Stimulated activated CD8-positive, alpha-beta memory T cell treated with anti-CD3 and anti-CD28 coated beads, Interleukin-4, amount 100 ng/mL, for 48 hours (primary cell): ENCODE results near the gene ELOVL6.
"Not testable (repeated sequence)": the region's sequence is repeated elsewhere in the genome, so short reads cannot be mapped to it uniquely, and the experiment has no call there.

Experiments used
- DNase-seq: peaks from one replicate; pipeline ENCODE4 v3.0.0-alpha.2; 2020

The ELOVL6 gene

DNA sequence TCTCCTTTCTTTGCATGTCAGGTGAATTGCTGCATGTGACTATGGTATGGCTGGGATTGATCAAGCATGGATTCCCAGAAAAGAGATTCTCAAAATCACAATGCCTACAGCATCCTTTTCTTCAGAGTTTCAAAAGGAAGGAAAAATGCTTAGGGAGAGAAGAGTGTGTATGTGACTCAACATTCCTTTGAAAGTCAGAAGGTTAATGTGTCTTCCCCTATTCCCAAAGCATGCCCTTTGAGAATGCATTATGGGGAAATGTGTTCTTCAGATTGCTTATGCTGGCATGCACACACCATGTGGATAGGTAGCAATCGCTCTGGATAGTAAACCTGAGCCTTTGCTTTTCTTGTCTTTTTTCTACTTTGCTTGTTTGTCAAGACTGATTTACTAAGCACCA is 78.5 kb downstream of the ELOVL6 start:
- DNase-seq = no peak

DNA sequence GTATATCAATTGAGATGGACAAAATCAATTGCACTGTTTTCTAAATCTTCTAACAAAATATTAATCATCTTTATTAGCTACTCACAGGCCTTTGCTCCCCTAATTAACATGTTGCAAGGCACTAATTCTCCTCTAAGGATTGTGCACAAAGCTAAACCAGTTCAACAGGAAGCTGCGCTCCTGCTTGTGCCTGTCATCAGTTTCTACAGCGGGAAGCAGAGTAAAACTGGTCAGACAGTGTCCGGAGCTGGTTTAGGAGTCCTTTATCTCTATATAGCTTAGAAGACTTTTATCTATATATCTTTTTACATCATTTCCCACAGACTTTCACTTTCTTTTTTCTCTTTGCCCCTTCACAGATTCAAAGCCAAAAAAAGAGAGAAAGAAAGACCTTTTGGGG is 79.1 kb downstream of the ELOVL6 start:
- DNase-seq = no peak

DNA sequence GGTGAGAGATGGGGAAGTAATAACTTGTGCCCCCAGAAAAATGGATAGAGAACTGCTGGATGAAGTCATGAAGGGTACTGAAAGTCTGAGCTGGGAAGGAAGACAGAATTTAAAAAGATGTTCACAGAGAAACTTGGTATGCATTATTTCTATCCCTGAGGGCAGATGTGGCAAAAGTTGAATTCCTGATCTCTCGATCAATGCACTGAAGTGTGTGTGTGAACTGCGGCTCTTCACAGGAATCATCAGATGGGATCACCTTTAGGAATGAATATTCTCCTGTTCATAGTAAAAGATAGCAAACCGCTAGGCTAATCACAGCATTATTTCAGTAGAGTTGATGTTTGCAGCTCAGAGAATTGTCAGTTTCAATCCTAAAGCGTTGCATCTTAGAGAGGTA is 86.4 kb downstream of the ELOVL6 start:
- DNase-seq = no peak

DNA sequence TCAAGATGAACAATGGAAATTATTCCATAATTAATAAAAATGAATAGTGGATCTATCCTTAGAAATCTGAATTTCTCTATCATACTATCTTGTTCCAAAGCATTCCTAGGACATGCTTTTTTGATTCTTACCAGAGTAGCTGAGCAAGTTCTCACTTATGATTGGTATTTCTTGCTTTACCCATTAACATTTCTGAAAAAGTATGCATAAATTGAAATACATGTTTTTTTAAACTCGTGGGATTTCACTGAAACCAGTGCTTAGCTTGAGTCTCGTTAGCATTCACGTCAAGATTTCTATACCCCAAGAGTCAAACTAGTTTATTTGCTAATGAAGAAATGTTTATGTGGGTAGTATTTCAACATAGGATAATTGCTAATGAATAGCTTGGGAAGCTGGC is 89.0 kb downstream of the ELOVL6 start:
- DNase-seq = no peak

DNA sequence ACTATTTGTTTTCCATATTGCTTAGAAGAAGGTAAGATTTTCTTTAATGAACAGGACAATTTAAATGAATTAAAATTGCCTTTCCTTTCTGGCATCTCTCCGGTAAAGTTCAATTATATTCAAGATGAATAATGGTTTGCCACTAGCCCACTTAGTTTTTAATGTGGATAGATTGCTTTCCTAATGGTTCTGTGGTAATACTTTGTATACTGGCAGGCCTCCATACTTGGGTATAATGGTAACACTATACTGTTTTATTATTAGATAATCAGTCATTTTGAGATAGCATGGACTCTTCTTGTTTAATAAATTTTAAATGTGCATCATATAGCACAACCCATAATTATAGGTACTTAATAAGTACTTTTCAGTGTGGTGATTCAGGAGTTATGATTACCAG is 89.5 kb downstream of the ELOVL6 start:
- no peak for DNase-seq

DNA sequence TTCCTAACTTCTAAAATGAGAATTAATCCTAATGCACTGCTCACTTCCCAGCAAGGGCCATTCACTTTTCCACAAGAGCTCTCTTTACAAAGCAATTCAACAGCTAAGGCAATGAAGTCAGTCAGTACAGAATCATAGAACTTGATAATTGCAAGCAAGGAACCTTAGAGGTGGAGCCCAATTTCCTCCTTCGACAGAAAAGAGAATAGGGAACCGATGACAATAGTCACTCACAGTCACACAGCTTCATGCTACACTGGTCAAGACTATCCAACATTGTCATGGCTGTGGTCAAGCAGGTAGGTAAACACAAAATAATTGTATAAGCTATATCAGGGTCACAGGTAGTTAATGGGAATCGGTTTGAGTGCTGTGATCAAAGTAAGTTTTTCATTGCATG is 90.0 kb downstream of the ELOVL6 start:
- no peak for DNase-seq

DNA sequence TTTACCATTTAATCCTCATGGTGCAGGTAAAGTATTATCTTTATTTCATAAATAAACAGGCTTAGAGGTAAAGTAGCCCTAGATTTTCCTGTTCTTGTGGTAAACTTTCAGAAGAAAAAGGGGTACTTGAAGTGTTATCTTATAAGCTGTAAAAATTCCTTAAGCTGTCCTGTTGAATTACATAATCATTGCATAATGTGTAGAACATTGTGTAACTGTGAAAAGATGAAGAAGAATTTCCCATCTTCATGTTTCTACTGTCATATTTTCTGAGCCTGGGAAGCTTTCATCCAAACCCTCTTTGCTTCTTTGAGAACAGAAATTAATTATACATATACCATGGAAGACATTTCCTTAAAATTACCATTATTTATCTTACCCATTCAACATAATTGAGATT is 90.5 kb downstream of the ELOVL6 start:
- DNase-seq = no peak

DNA sequence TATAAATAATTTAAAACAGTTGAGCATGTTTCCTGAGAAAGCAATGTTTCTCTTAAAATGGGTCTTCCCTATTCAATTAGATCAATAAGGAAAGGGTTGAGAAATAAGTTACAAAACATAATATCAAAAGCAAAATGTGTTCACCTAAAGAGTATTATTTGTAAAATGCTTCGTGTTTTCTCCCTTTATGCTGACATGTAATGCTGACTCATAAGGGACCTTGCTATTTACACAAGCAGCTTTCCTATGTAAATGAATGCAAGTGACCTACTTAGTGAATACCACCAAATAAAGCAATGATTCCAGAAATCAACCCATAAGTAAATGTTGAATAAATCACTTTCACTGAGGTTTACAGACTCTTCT is 91.5 kb downstream of the ELOVL6 start:
- no peak for DNase-seq

GRCh38 chr4:110104661-110105060 is 93.8 kb downstream of the ELOVL6 start:
- DNase-seq = no peak

DNA sequence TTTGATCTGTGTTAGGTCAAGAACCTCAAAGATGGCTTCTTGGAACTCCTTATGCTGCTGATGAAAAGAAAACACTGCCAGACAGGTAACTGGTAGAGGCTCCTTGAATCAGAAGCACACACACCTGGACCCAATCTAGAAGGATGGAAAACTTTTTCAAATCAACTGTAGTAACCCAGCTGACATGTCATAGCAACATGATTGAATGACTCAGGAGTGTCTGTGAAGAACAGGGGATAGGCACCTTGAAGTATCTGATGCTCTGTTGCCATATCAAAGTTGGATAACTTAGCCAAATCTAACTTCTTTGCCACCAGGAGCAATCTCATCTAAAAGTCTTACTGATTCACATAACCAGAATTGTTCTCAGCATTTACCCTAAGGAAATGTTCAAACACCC is 98.8 kb downstream of the ELOVL6 start:
- DNase-seq = no peak

GRCh38 chr4:110096405-110096804 is 102.0 kb downstream of the ELOVL6 start:
- no peak for DNase-seq

- DNase-seq = no peak
These were observed 105.8 kb downstream of the ELOVL6 start for GRCh38 chr4:110092646-110093045.

DNA sequence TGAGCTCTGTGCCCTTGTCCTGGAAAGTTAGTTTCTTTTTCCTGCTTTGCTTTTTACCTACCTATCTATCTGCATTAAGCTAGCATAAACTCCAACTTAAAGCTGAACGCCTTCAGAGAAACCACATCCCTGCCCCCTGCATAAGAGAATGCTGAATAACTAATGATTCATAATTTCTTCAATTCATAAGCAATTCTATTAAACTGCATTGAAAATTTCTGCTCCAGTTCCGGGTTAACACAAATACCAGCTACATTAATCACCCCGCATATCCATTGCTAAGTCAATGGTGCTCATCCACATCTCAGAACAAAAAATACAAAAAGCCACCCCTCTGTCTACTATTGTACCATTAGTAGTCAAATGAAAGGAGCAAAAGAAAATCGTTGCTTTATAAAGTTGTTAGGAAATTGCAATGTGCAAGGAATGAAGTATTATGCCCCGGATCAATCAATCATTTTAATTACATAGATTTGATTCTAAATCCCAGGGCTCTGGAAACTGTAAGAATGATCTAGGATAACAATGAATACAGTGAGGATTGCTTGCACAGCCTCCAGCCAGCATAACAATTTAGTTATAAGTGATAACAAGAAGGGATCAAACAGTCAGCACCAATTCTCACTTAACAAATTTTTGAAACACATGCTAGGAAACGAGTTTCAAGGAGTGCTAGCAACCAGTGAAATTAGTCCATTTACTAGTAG is 106.8 kb downstream of the ELOVL6 start:
- DNase-seq = no peak

- DNase-seq = peak; percentile 36
These were observed 109.7 kb downstream of the ELOVL6 start for GRCh38 chr4:110088670-110089069.

DNA sequence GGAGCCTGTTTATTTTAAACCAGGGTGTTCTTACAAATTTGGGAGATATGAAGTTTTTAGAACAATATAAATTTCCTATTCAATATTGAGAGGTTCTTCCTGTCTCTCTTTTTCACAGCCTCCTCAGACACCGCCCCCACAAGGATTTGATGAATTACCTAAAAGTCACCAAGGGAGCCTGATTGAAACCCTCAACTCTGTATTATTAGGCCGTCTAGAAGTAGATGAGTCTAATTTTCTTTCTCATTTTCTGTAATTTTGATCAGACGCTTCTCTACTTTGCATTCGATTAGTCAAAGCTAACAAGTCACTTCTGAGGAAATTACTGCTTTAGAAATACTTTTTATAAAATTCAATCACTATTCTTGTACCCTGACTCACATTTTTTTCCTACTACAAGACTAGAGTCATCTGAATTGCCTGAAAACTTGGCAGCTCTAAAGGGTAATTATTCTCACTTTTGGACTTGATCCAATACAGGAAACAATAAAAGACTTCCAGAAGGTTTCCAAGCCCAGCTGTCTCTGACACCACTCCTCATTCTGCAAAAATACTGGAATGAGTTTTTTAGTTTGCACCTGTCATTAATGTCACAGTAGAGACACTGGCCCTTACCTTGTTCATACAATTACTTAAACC is 111.2 kb downstream of the ELOVL6 start:
- no peak for DNase-seq

DNA sequence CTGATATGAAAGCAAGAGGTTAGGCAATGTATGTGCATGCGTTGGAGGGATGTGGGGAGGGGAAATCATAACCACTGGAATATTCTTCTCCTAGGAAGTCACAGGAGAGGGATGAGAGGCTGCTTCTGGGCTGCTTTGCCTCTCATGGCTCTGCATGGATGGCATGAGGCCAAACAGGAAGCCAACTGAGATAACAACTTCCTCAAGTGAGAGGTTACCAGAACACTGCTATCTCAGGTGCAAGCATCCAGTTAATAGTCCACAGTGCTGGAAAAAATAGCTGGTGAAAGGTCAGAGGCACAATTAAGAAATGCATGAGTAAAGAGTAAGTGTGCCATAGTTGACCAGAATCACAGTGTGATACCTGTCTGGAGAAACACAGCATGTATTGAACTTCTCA is 113.3 kb downstream of the ELOVL6 start:
- DNase-seq = no peak

- no peak for DNase-seq
These were observed 114.3 kb downstream of the ELOVL6 start for GRCh38 chr4:110084154-110084553.

GRCh38 chr4:110078148-110078547 is 120.3 kb downstream of the ELOVL6 start:
- not testable (repeated sequence) for DNase-seq

GRCh38 chr4:110076828-110077227 is 121.6 kb downstream of the ELOVL6 start:
- DNase-seq = not testable (repeated sequence)

- no peak for DNase-seq
These were observed 122.5 kb downstream of the ELOVL6 start for GRCh38 chr4:110075891-110076290.

DNA sequence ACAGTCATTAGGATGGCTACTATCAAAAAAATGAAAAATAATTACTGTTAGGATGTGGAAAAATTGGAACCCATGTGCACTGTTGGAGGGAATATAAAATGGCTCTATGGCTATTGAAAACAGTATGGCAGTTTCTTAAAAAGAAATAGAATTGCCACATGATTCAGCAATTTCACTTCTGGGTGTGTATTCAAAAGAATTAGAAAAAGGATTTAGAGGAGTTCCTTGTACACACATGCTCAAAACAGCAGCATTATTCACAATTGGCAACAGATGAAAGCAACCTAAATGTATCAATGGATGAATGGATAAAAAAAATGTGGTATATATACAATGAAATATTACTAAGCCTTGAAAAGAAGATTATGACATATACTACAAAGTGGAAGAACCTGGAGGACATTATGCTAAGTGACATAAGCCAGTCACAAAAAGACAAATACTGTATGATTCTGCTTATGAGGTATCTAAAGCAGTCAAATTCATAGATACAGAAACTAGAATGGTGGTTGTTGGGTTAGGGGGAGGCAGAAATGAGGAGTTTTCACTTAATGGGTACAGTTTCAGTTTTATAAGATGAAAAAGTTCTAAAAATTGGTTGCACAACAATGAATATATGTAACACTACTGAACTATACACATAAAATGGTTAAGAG is 123.2 kb downstream of the ELOVL6 start:
- no peak for DNase-seq

DNA sequence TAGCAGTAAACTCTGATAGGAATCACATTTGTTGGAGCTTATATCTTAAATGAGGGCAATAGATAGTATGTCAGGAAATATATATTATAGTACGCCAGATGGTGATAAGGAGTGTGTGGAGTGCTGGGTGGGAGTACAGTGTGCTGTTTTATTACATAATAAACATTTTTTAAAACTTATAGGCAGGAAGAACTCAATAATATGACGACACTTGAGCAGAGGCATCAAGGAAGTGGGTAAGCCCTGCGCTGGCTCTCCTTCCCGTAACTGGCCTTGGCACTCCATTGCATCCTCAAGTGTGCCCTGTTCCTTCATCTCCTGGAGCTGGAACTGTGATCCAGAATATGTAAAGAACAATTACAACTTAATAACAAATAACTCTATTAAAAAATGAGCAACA is 123.8 kb downstream of the ELOVL6 start:
- no peak for DNase-seq

GRCh38 chr4:110073053-110073845 is 125.2 kb downstream of the ELOVL6 start:
- no peak for DNase-seq

DNA sequence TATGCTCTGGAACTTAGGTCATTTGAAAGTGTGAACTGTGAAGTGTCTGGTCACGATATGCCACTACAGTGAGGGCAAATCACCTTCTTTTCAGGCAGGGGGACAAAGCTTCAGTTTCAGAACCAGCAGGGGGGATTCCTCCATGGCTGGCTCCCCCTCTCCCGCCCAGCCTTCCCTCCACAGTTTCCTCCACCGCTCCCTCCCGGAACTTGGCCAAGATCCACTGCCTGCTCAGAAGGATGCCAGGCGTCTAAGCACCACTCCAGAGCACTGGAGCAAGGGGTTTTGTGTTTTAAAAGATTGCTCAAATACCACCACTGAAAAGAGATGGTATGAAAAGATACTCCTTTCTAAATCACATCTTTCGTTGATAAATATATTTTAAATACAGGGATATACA is 126.9 kb downstream of the ELOVL6 start:
- no peak for DNase-seq
